ENCODE measurements around the gene PRKCH.

GRCh38 chr14:61443481-61443880 lies 122.1 kb downstream of the PRKCH start:
- TF ChIP-seq RFX5 (IDR thresholded peaks at IDR 0.05; ENCODE audit: low read depth, low read length) (no peak), ARID4A (CRISPR knock-in tag; IDR thresholded peaks at IDR 0.05; ENCODE audit: borderline replicate concordance) (no peak), SP1 (IDR thresholded peaks at IDR 0.05) (no peak), SP1 (CRISPR knock-in tag; IDR thresholded peaks at IDR 0.05) (no peak), TRIM24 (CRISPR knock-in tag; IDR thresholded peaks at IDR 0.05) (no peak), REST (IDR thresholded peaks at IDR 0.05; ENCODE audit: borderline replicate concordance in 1 of 2, low read depth in 1 of 2, low read length in 2 of 2) (no peak), NBN (conservative IDR thresholded peaks at IDR 0.05) (no peak), HMG20B (CRISPR knock-in tag; conservative IDR thresholded peaks at IDR 0.05) (no peak), ZFP36L1 (CRISPR knock-in tag; IDR thresholded peaks at IDR 0.05) (no peak), HCFC1 (IDR thresholded peaks at IDR 0.05; ENCODE audit: low read depth, low read length) (no peak)
- TF ChIP-seq, protein P1, sequence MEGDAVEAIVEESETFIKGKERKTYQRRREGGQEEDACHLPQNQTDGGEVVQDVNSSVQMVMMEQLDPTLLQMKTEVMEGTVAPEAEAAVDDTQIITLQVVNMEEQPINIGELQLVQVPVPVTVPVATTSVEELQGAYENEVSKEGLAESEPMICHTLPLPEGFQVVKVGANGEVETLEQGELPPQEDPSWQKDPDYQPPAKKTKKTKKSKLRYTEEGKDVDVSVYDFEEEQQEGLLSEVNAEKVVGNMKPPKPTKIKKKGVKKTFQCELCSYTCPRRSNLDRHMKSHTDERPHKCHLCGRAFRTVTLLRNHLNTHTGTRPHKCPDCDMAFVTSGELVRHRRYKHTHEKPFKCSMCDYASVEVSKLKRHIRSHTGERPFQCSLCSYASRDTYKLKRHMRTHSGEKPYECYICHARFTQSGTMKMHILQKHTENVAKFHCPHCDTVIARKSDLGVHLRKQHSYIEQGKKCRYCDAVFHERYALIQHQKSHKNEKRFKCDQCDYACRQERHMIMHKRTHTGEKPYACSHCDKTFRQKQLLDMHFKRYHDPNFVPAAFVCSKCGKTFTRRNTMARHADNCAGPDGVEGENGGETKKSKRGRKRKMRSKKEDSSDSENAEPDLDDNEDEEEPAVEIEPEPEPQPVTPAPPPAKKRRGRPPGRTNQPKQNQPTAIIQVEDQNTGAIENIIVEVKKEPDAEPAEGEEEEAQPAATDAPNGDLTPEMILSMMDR (CRISPR knock-in tag; IDR thresholded peaks at IDR 0.05) = no peak
